Colonic mucosa (tissue), 4 donors: ENCODE results near the gene AKR1B1. TPM values are rescaled to one million over a fixed set of nuclear protein-coding genes. Genes with fewer than 3 reads are reported as not detected.

Experiments
- DNase-seq: peaks from one replicate; pipeline ENCODE4 v3.0.0-alpha.2; 2020
- H3K27ac ChIP-seq: fragments of 200-600 bp; one replicate; pipeline ENCODE4 v1.8.0; 2021
- H3K27me3 ChIP-seq: fragments of 200-600 bp; one replicate; pipeline ENCODE4 v1.8.0; 2021
- H3K36me3 ChIP-seq: fragments of 200-600 bp; one replicate; pipeline ENCODE4 v1.8.0; 2021
- H3K4me1 ChIP-seq: fragments of 200-600 bp; one replicate; pipeline ENCODE4 v1.8.0; 2021; ENCODE audit warnings: mild to moderate bottlenecking
- H3K4me3 ChIP-seq: fragments of 200-600 bp; one replicate; pipeline ENCODE4 v1.8.0; 2021
- H3K9ac ChIP-seq, 2 donors: one replicate each; pipeline ENCODE4 v1.7.0; 2013; ENCODE audit warnings: control low read depth in 2 of 2, low read depth in 2 of 2, low read length in 2 of 2
- H3K9me3 ChIP-seq: fragments of 200-600 bp; one replicate; pipeline ENCODE4 v1.8.0; 2021
- CTCF ChIP-seq: fragments of 200-600 bp; IDR thresholded peaks from one replicate; pipeline ENCODE4 v1.8.0; 2022; ENCODE audit warnings: antibody characterized with exemption, mild to moderate bottlenecking
- intact Hi-C: fragments of 100-400 bp; cut with DNase I; formaldehyde crosslinking; loops from one replicate; pipeline ENCODE4 v1.14.1; 2022
- total RNA-seq, 2 donors: library from RNA; stranded (reverse); fragmentation: NEBNext Ultra II Directional in 1 of 2; extraction: Animal tissue kit (Norgen Biotek cat#: 25700) in 1 of 2; gene quantifications; one replicate each; pipeline ENCODE4 v1.2.1, GENCODE V29; 2021
- donor health status: healthy.
- donor health status: DM: no; HTN: no; CAD: no.
- donor health status: DM: no; HTN: no; CAD: no.

The AKR1B1 gene
- total RNA-seq, 2 donors from 2014 or later: 24.9 to 26.9 TPM

GRCh38 chr7:134476044-134476443 lies 17.1 kb upstream of the AKR1B1 start:
- H3K27ac ChIP-seq: no peak overlapping the region

GRCh38 chr7:134474828-134475227 lies 15.9 kb upstream of the AKR1B1 start:
- no peak overlapping the region for H3K9ac ChIP-seq
- H3K27me3 ChIP-seq: no peaks in the 10 kb centered on the region
- intact Hi-C loops: no loop called here
- H3K9me3 ChIP-seq: no peaks in the 10 kb centered on the region
- no peak overlapping the region for H3K27ac ChIP-seq
- H3K4me1 ChIP-seq: no peaks in the 10 kb centered on the region
- H3K36me3 ChIP-seq: no peaks in the 10 kb centered on the region
- TF ChIP-seq CTCF: no peak
- DNase-seq: no peak
- no peak overlapping the region for H3K4me3 ChIP-seq

More at GRCh38 chr7:134476044-134476443, 17.1 kb upstream of the AKR1B1 start:
- no peak for TF ChIP-seq CTCF
- H3K9me3 ChIP-seq: no peaks in the 10 kb centered on the region
- H3K27me3 ChIP-seq: no peaks in the 10 kb centered on the region
- H3K9ac ChIP-seq: no peak overlapping the region
- no peaks in the 10 kb centered on the region for H3K4me1 ChIP-seq
- no peaks in the 10 kb centered on the region for H3K36me3 ChIP-seq
- H3K4me3 ChIP-seq: no peak overlapping the region
- intact Hi-C loops: no loop called here
- DNase-seq: no peak

DNA sequence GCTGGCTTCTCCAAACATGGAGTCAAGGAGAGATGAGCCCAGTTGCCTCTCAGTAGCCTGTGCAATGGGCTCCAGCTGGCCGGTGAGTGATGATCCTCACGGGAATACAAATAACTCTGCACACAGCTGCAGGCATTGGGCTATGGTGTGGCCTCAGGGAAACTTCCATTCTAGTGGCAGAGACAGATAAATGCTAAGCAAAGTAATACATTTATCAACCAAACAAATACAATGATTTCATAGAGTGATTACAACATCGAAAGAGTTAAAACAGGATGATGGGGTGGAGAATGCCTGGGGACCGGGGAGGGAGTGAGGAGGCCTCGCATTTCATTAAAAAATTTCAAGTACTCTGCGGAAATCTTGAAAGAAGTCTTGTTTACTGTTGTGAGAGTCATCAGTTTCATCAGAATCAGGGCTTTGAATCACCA lies 15.0 kb upstream of the AKR1B1 start:
- intact Hi-C loops: no loop called here
- no peaks in the 10 kb centered on the region for H3K4me1 ChIP-seq
- H3K9me3 ChIP-seq: no peaks in the 10 kb centered on the region
- DNase-seq: no peak
- H3K4me3 ChIP-seq: no peak overlapping the region
- TF ChIP-seq CTCF: no peak
- peak overlapping the region; percentile 9 for H3K27ac ChIP-seq
- H3K9ac ChIP-seq: no peak overlapping the region
- no peaks in the 10 kb centered on the region for H3K36me3 ChIP-seq
- H3K27me3 ChIP-seq: no peaks in the 10 kb centered on the region

- Histone ChIP-seq H3K9ac (no peak overlapping the region), H3K36me3 (no peaks in the 10 kb centered on the region), H3K27ac (no peak overlapping the region), H3K4me3 (no peak overlapping the region), H3K9me3 (no peaks in the 10 kb centered on the region), H3K4me1 (no peaks in the 10 kb centered on the region), H3K27me3 (no peaks in the 10 kb centered on the region)
- intact Hi-C loops: no loop called here
- TF ChIP-seq CTCF: no peak
- DNase-seq: no peak
Observed at GRCh38 chr7:134472572-134473244, 13.8 kb upstream of the AKR1B1 start.

GRCh38 chr7:134470864-134471263 lies 12.0 kb upstream of the AKR1B1 start:
- intact Hi-C loops: no loop called here
- Histone ChIP-seq H3K4me1 (no peaks in the 10 kb centered on the region), H3K9me3 (no peaks in the 10 kb centered on the region), H3K4me3 (no peak overlapping the region), H3K27ac (no peak overlapping the region), H3K9ac (no peak overlapping the region), H3K36me3 (no peaks in the 10 kb centered on the region), H3K27me3 (no peaks in the 10 kb centered on the region)
- DNase-seq: no peak
- no peak for TF ChIP-seq CTCF
